Bladder microvascular endothelial cell (primary cell): ENCODE data around the gene CAV2. TPM values are rescaled to one million over a fixed set of nuclear protein-coding genes. Genes with fewer than 3 reads are reported as not detected.

Experiments
- total RNA-seq: library from RNA; depleted of rRNA; stranded (reverse); fragments of >200 nt; gene quantifications from 2 replicates; pipeline ENCODE4 v1.2.3, GENCODE V29; 2014

The CAV2 gene, protein sequence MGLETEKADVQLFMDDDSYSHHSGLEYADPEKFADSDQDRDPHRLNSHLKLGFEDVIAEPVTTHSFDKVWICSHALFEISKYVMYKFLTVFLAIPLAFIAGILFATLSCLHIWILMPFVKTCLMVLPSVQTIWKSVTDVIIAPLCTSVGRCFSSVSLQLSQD
- 262 and 400 TPM in 2 replicates for total RNA-seq

GRCh38 chr7:116499168-116500077, at the start of gene CAV2:
Gene CAV2, plus strand, starts transcription at chr7:116499738. Its CDS starts 44 bp downstream, at chr7:116499782.

DNA sequence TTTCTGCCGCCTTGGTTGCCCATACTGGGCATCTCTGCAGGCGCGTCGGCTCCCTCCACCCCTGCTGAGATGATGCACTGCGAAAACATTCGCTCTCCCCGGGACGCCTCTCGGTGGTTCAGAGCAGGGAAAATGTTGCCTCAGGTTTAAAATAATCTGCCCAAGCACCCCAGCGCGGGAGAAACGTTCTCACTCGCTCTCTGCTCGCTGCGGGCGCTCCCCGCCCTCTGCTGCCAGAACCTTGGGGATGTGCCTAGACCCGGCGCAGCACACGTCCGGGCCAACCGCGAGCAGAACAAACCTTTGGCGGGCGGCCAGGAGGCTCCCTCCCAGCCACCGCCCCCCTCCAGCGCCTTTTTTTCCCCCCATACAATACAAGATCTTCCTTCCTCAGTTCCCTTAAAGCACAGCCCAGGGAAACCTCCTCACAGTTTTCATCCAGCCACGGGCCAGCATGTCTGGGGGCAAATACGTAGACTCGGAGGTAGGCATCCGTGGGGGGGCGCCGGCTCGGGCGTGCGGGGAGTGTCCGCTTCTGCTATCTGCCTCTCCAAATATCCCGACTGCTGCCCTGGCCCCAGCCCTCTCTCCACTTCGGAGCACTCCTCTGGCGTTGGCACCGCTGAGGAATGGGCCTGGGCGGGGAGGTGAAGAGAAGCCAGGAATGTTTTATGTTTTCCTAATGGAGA, 25.2 kb downstream of the CAV2 start, which contains the start of gene CAV1:
Gene CAV1 (plus strand): TSS at position 428 of the 689 bp plus-strand sequence. CDS start 27 bp downstream, at position 455.

Other genes with a start within 250 kb of the CAV2 start
- gene CAV1, start 25.3 kb downstream of the CAV2 start, total RNA-seq = 2,402 and 5,692 TPM in 2 replicates
- 33.5 and 64.6 TPM in 2 replicates for gene MET, start 172.5 kb downstream of the CAV2 start, total RNA-seq